GM18907 (cell line): ENCODE data around the gene IFT122.
"Not testable (repeated sequence)": the region's sequence is repeated elsewhere in the genome, so short reads cannot be mapped to it uniquely, and the experiment has no call there.

ENCODE experiments used
- ATAC-seq: cut with Tn5 transposase; IDR thresholded peaks from one replicate; pipeline ENCODE4 v1.9.1; 2021; ENCODE audit warnings: mild to moderate bottlenecking, moderate library complexity; ENCODE audit not compliant: unreplicated experiment

IFT122 gene

DNA sequence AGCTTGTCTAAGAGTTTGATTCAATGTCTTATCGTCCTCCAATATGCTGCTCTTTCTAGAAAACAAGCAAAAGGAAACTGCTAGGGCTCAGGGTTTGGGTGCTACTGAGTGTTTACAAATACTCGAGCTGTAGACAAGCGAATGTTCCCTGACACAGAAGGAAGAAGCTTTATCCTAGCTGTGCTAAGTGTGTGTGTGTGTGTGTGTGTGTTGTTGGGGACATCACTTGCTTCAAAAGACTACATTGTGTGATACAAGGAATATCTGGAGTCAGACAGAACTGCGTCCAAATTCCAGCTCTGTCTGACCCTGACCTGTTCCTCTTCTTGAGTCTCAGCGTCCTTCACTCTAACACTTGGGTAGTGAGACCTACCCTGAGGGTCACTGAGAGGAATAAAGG, 54.5 kb downstream of the IFT122 start:
- not testable (repeated sequence) for ATAC-seq

DNA sequence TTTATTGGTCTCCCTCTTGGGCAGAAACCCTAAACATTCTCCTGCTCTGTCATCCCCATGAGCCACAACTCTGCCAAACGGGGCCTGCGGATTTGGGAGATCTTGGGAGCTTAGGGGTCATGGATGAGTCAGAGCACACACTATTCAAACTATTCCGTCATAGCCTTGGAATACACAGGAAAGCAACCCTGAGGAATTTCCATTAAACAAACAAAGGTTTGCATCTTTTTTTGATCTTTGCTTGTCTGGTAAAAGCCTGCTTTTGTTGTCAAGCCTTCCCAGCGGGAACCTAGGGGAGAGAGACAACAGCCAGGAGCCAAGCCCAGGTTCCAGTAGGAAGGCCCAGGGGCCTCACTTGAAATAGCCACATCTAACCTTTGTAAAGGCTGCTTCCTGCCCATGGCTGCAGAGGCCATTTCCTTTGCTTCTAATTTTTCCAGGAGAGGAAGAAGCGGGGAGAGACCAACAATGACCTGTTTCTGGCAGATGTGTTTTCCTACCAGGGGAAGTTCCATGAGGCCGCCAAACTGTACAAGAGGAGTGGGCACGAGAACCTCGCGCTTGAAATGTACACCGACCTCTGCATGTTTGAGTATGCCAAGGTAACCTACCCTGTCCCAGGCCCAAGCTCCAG, 55.1 kb downstream of the IFT122 start:
- ATAC-seq = not testable (repeated sequence)

DNA sequence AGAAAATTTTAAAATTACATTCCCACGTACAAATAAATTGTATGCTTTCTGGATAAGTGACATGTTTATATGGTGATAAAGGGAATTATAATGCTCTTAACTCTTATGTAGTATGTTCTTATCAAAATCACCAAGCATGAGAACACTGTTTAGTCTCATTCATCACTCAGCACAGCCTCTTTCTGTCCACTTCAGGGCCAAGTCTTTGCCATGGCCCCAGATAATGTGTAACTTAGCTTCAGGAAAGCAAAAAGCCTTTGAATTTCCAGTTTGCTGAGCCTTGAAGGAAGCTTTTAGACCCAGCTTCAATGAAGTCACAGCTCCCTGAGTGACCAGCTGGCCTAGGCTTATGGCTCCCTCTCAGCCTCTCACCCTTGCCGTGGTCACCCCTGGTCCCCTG, 57.9 kb downstream of the IFT122 start:
- ATAC-seq = not testable (repeated sequence)

DNA sequence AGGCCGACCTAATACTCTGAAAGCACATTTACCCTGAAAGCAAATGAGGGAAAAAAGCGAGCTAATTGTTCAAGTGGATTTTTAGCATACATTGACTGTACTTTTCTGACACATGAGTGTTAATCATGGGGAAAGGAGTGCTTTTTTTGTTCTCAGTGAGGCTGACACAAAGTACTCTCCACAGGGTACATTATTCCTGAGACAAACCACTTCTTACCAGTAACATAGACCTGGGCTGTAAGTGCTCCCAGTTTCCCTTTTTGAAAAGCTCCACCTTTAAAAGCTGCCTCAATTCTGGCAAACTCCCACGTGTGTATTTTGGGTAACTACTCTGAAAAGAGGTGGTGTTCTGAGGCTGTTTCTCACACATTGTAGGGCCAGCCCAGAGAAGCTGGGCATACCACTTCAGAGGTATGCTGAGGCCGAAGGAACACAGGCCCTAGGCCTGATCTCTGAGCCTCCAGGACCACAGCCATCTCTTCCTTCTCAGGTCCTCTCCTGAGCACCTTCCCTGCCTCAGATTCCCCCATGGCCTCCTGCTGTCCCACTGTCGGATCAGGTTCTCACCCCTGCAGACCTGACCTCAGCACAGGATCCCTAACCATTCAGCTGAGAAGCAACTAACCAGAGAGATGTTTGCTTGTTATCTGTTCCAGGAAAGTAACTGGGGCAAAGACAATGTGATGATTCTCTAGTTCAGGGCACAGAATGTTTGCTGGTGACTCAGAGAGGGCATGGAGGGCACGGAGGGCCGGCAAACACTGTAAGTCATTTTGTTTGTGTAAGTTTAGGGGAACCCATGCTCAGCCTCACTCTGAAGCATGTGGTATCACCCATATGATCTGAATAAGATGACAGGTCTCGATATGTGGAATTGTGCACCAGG, 58.8 kb downstream of the IFT122 start:
- ATAC-seq = not testable (repeated sequence)

DNA sequence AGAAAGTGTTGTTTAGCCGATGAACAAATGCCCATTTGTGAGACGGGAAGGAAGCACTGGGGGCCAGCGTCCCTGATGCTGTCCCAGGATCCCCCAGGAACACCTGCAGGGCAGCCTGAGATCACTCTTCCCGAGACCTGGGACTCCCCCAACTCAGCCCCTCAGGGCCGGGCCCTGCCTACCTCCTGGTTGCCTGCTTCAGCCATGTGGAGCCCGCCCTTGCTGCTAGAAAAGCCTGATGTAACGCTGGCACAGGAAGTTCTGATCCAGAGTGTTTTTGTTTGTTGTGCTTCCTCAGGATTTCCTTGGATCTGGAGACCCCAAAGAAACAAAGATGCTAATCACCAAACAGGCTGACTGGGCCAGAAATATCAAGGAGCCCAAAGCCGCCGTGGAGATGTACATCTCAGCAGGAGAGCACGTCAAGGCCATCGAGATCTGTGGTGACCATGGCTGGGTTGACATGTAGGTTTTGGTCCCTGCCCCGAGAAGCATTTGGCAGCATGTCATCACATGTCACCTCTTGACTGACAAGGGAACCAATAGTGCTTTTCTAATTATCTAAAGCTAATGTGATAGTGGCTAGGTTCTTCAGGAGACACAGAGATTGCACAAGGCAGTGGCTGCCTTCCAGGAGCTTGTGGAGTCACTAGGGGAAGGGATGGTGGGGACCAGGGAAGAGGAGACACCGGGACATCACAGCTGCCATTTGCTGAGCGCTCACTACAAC, 59.7 kb downstream of the IFT122 start:
- ATAC-seq = not testable (repeated sequence)

DNA sequence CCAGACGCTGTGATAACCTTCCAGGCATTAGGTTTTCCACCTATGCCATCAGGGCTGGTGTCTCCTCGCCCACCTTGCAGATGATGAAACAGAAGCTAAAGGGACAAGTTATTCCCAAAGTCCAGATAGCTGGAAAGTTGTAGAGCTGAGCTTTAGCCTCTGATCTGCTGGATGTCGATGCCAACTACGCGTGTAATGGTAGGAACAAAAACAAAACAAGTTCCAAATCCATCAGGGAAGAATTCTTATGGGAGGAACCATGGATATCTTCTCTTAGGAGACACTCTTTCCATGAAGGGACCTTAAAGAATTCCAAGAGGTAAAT, 60.3 kb downstream of the IFT122 start:
- no peak for ATAC-seq

DNA sequence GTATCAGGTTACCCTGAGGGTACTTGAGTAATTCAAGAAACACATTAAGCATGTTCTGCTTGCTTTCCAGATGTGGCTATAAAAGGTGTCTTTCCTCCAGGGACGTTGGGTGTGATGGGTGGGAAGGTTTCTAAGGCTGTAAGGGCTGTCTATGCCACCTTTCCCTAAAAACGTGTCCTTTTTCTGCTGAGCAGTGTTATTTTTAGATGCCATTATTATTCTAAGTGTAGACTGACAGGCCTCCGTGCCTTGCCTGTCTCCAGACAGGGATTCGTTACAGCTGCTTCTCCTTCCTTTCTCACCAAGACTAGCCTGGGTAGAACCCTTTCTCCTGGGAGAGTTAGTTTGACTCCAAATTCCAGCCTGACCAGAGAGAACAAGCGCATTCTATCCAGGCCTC, 61.6 kb downstream of the IFT122 start:
- ATAC-seq = no peak

DNA sequence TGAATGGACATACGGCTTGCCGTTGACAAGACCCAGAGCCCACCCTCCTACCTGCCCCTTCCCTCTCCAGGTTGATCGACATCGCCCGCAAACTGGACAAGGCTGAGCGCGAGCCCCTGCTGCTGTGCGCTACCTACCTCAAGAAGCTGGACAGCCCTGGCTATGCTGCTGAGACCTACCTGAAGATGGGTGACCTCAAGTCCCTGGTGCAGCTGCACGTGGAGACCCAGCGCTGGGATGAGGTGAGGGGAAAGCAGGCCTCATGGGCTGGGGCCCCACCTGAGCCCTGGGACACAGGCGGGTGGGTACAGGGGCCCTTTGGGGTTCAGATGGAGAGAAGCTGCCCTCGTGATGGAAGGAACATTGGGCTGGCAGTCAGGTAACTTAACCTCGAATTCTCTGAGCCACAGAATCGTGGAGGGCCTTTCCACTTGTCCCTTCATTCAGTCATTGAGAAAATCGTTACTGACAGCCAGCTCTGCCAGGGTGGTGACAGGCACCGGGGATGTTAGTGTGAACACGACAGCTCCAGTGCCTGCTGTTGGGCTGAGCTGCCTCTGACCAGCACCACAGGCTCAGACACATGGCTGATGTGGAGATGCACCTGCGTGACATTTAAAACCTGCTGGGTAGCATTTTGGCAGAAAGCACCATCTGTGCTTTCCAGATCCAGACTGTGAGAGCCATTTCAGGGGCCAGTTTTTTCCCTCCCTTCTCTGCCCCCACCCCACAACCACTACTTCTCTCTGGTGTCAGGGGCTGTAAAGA, 62.8 kb downstream of the IFT122 start:
- no peak for ATAC-seq

DNA sequence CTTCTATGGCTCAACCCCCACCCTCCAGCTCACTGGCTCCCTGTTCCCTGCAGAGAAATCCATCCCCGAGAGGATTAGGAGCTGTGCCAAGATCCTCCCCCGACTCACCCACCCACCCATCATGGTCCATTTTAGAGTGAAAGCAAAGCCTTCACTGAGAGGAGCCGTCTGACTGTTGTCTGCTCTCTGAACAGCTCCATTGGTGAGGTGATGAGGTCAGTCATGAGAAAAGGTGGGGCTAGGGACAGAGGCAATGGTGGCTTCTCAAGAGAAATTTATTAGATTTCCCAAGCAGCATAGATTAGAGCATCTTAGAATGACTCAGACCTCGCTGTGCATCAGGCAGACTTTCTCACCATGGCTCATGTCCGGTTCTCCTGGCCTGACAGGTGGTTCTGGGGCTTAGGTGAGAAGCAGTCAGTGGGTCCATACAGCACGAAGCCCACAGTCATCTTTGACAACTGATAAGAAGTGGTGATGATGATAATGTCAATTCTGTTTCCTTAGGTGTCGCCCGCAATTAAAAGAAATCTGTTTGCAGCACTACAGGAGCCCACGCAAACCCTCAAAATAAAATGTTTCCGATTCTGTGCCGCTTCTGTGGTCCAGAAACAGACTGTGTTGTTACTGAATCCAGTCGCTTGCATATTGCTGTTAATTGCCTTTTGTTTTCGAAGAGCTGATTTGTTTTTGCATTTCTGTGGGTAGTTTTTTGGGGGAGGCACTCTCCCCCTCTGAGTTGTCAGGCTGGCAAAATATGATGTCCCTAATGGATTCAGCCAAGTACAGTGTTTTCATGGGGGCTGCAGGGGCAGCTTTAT, 63.7 kb downstream of the IFT122 start:
- no peak for ATAC-seq

DNA sequence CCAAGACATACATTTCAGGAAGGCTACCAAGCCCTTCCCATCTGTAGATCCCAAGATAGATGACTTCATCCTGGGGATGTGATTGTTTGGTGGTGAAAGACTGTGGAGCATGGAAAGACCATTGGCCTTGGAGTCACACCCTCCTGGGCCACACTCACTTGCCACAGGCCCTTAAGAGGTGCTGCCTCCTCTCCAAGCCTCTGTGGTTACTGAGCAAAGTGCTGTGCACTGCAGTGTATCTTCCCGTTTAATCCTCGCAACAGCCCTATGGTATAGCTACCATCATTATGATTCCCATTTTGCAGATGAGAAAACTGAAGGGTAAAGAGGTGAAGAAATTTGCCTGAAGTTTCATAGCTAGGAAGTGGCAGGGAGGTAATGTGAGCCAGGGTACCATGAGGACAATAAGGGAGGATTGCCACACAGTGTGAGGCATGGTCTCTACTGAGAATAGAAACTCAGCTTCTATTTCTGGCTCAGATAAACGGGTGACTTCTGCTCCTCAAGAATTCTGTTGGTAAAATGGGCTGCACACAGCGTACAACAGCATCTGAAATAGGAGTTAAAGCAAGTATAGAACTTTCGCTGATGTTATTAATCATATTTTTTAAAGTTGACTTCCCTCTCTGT, 64.6 kb downstream of the IFT122 start:
- no peak for ATAC-seq

DNA sequence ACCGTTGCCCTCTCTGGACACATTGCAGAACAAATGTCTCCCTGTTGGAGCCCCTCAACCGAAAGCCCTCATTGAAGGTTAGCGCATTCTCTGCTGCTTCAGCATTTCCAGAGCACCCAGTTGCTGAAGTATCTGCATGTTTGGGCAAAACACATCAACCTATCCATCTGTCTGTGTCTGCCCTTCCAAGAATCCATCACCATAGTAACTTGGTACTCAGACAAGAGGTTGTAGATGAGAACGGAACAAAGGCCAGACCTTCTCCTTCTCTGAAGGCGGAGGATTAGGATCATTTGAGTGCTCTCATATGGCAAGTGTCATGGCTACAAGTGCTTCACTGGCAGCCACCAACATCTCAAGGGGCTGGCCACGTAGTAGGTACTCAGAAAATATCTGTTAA, 65.3 kb downstream of the IFT122 start:
- no peak for ATAC-seq

DNA sequence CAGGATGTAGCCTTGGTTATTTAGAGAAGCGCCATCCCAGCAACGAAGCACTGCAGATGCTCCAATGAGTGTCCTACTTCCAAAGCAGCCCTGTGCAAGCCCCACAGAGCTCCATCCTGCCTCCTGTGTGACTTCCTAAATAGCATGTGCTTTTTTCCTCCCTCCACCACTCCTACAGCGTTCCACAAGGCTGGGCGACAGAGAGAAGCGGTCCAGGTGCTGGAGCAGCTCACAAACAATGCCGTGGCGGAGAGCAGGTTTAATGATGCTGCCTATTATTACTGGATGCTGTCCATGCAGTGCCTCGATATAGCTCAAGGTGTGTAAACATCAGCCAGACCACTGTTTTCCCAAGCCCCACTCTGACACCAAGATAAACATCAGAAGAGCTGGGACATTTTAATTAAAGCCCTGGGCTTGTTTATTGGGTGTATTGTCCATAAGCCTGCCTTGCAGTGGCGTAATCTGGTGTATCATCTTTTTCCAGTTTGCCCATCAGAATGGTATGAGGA, 66.3 kb downstream of the IFT122 start:
- ATAC-seq = no peak

DNA sequence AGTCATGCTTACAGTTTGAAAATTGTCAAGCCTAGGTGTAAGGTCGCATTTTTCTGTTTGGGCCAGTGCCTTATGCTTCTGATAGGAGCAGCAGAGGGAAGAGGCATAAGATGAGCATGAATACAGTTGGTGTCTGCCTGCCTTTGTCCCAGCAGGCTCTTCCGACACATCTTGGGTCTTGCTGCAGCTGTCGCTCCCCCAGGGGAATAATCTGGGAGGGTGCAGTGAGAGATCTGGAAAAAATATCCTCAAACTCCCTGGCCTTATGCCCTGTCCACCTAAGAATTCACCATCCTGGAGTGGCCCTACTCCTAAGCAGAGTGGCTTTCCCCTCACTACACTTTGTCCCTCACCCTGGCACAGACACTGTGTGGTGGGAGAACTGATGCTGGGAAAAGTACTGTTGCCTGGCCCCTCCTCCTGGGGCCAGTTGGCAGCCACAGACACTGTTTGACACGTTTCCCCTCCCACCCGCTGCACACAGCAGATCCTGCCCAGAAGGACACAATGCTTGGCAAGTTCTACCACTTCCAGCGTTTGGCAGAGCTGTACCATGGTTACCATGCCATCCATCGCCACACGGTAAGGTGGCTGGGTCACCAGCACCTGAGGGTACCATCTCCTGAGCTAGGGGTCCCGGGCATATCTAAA, 67.3 kb downstream of the IFT122 start:
- ATAC-seq = no peak

DNA sequence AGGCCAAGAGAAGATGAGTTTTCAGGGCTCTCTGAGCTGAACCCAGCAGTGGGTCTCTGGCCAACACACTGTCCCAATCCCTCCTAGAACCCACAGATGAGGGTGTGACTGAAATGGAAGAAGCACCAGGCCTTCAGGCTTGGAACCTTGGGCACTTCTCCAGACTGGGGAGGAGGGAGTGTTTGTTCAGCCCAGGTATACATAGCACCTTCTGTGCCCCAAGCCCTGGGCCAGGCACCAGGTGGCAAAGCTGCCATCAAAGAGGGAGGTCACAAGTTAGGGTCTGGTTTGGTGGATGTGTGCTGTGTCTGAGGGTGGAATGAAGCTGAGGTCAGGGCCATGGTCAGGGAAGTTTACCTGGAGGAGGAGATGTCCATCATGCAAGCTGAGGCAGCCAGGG, 72.6 kb downstream of the IFT122 start:
- ATAC-seq = no peak

DNA sequence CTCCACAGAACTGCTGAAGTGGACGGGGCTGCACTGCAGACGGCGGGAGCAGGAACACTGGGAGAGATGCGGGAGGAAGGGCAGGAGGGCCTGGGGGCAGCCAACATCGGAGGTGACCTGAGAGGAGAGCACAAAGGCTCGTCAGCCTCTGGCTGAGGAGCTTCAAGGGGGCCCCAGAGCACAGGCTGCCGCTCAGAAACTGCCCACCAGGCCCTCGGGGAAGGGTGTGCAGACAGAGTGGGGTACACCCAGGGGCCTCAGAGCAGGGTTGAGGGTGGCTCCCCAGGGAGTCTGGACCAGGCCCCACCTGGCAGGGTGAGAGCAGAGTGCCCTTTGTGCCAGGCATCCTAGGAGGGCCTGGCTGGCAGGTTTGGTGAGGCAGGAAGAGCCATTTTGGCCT, 73.7 kb downstream of the IFT122 start:
- ATAC-seq = no peak

DNA sequence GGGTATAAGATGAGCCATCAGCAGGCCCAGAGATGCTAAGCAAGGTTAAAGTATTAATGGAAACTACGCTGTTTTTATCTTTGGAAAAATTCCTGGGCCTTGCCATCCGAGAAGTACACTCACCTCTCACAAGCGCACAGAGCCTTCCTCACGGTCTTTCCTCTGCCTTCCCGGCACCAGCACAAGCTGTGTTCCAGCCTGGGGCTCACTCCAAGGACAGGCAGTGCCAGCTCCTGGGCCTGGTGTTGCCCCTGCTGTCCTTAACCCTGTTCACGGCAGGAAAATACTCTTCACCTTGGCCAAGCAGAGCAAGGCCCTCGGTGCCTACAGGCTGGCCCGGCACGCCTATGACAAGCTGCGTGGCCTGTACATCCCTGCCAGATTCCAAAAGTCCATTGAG, 74.1 kb downstream of the IFT122 start:
- no peak for ATAC-seq

DNA sequence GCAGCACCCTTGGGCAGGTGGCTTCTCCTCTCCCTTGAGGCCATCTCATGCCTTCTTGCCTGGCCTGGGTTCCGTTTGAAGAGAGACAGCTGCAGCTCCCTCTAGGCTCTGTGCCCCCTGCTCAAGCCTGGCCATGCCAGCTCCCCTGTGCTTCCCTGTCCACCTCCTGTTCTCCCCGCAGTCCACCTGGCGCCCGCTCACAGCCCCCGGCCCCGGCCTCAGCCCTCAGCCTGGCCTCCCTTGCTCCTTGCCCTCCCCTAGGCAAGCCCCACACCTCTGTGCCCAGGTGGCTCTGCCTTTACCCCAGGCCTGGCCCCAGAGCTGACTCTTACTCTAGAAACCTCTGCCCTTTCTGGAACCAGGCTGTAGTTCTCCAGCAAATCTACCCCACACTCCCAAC, 74.5 kb downstream of the IFT122 start:
- ATAC-seq = no peak

DNA sequence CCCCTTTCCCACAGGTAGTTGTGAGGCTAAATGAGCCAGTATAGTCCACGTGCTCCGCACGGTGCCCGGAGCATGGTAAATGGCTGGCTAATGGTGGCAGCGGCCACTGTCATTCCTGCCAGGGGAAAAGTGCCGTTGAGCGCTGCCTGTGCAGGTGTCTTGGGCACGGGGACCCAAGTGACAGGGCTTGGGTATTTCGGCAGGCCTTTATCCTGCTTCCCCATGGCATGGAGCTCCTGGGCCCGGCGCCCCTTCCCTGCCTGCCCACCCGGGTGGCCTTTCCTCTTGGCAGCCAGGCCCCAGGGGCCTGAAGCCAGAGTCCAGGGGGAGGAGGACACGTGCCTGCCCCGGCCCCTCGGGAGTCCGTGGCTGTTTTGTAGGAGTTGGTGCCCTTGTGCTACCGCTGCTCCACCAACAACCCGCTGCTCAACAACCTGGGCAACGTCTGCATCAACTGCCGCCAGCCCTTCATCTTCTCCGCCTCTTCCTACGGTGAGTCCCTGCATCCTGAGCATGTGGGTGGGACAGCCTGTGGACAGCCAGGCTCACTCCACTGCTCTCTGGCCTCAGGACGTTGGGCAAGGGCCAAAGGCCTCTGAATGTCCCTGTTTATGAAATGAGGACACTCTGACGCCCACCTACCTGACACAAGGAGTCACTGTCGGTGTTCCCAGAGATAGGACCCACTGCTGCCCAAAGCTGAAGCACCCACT, 75.2 kb downstream of the IFT122 start:
- ATAC-seq = not testable (repeated sequence)
